NCI-H2171 treated with DMSO at 0.1 percent for 48 hours (cell line): Measurements from ENCODE around the gene VPS16.

Source experiments
- DNase-seq: peaks from one replicate; lab custom pipeline; 2025; lab: John Stamatoyannopoulos, UW

The VPS16 gene

DNA sequence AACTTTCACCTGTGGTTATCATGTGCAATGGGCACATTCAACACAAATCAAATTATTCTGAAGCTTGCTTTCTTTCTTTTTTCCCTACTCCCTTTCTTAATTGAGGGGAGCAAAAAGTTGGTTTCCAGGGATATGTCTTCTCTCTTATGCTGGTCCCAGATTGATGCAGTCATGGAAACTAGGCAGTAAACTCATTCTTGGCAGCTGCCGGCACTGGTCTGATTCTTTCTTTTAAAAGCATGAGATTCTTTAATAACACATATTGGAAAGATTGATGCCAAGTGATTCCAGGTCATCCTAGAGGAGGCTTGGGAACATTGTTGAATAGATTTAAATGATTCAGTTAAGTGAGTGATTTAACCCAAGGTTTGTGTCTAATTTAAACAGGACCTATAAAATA is 61.7 kb downstream of the VPS16 start:
- DNase-seq: no peak

DNA sequence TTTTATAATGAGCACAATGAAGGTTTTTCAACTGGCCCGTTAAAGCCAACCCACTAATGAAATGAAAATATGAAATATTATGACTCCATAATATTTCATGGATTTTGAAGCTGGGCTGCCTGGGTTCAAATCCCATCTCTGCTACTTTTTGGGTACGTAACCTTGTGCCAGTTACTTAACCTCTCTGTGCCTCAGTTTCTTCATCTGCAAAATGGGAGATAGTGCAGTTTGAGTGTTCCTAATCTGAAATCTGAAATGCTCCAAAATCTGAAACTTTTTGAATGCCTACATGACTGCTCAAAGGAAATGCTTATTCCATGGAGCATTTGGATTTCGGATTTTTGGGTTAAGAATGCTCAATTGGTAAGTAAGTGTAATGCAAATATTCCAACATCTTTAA is 62.3 kb downstream of the VPS16 start:
- no peak for DNase-seq

DNA sequence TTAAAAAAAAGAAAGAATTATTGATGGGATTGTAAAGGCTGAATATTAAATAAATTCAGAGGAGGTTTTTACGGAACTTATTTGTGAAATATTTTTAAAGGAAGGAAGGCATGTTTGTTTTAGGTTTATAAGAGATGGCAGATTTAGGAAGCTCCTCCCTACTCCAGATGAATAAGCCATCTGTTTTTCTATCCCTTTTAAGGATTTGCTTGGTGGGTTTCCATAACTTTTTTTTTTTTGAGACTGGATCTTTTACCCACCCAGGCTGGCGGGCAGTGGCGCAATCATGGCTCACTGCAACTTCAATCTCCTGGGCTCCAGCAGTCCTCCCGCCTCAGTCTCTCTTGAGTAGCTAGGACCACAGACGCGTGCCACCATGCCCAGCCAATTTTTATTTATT is 63.1 kb downstream of the VPS16 start:
- DNase-seq: no peak

DNA sequence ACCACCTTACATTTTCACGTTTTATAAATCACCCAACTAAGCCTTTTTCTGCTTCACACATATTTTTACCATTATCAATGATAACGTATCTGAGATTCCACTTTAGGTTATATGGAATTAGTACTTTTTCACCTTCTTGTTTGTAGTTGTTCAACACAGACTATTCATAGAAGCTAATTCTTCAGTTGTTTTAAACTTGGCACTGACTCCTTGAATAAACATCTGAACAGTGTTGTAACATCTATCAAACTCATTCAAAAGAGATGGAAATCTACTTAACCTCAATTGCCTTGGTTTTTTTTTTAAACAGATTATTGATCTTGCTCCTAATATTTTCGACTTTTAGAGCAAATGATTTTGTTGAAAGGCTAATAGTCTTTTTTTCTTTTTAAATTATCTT is 67.0 kb downstream of the VPS16 start:
- no peak for DNase-seq

DNA sequence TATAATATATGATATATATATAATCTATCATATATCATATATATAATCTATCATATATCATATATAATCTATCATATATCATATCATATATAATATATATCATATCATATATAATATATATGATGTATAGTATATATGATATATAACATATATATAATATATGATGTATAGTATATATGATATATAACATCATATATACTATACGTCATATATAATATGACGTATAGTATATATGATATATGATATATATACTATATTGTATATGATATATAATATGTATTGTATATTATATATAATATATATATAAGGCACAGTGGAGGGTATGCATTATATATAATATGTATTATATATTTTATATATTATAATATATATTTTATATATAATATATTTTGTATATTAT is 69.4 kb downstream of the VPS16 start:
- DNase-seq: no peak

DNA sequence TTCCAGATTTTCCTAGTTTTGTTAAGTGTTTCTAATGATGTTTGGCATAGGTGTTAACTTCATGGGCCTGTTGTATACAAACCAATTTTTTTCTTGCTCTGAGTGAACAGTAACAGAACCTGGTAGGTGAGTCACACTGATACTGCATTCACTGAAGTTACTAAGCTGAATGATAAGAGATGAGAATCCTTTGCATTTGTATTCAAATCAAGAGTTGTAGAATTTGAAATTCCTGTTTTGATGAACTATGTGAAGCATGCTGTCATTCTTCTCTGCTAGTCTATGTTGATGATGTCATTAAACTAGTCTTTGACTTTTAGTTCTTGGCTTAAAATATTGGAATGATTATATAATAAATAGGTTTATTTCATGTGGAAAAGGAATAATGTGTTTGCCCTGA is 70.7 kb downstream of the VPS16 start:
- DNase-seq: no peak

DNA sequence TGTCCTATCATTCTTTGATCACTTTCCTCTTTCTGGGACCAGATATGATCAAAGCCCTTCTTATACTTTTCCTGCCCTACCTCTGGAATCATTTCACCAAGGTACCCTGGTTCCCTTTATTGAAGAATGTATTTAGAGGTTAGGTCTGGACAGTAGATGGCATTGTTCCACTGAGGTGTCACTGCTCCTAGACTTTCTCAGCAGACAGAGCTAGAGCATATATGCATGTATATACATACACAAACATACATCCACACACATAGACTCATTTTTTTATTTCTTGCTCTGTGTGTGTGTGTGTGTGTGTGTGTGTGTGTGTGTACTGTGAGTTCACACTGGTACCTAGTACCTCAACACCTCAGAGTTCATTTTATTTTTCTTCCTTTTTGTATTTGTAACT is 73.6 kb downstream of the VPS16 start:
- DNase-seq: peak; percentile 26
